H1 (cell line): Measurements from ENCODE around the gene GDPD1. TPM values are rescaled to one million over a fixed set of nuclear protein-coding genes. Genes with fewer than 3 reads are reported as not detected.

Experiments
- BACH1 ChIP-seq: IDR thresholded peaks from 2 replicates; pipeline ENCODE4 v1.6.1; 2012; ENCODE audit warnings: low read length, improper control_type of control experiment
- CHD2 ChIP-seq: IDR thresholded peaks from 2 replicates; pipeline ENCODE4 v1.6.1; 2012; ENCODE audit warnings: low read length, improper control_type of control experiment
- CHD7 ChIP-seq: fragments of 300-600 bp; sonication (generic); IDR thresholded peaks from 2 replicates; pipeline ENCODE4 v1.7.1; 2012; ENCODE audit warnings: low read length, moderate library complexity, mild to moderate bottlenecking, inconsistent platforms; ENCODE audit not compliant: insufficient replicate concordance
- JUN ChIP-seq: IDR thresholded peaks from 2 replicates; pipeline ENCODE4 v1.6.1; 2011; ENCODE audit warnings: low read depth, mild to moderate bottlenecking, improper control_type of control experiment, low read length
- SP2 ChIP-seq: IDR thresholded peaks from 2 replicates; pipeline ENCODE4 v1.6.1; 2012; ENCODE audit warnings: mild to moderate bottlenecking, low read length, inconsistent platforms
- TAF7 ChIP-seq: optimal IDR thresholded peaks from 2 replicates; pipeline ENCODE3; 2011; ENCODE audit warnings: low read depth, mild to moderate bottlenecking, inconsistent platforms, low read length, moderate library complexity, borderline replicate concordance
- polyA plus RNA-seq, 7 experiments: library from polyadenylated mRNA; depleted of rRNA in 3 of 7; stranded (reverse) in 5 of 7; unstranded in 2 of 7; fragments of >200 nt in 5 of 7; fragments of 200-250 nt in 2 of 7; gene quantifications; 1 replicate in 5 of 7; 2 replicates in 1 of 7; 4 replicates in 1 of 7; pipeline versions ENCODE4 v1.2.1 to v1.2.3, GENCODE V29; 2011 to 2013; ENCODE audit warnings: missing spikeins in 2 of 7, mixed read lengths in 2 of 7
- total RNA-seq: library from RNA; stranded (reverse); fragmentation: NEBNext Ultra II Directional; extraction: Animal tissue kit (Norgen Biotek cat#: 25700); gene quantifications from 2 replicates; pipeline ENCODE4 v1.2.1, GENCODE V29; 2021
- TF ChIP-seq, protein P1 (sequence below), 3 experiments: IDR thresholded peaks; 1 replicate in 2 of 3; 2 replicates in 1 of 3; pipeline versions ENCODE4 v1.5.1 to v1.6.1; 2011; ENCODE audit warnings: low read length in 3 of 3, mild to moderate bottlenecking in 3 of 3, inconsistent platforms in 2 of 3, low read depth in 1 of 3, moderate library complexity in 1 of 3; ENCODE audit not compliant: insufficient read depth in 1 of 3; ENCODE audit errors: control extremely low read depth in 1 of 3

Gene GDPD1
- total and polyA plus RNA-seq, 2 of the 8 experiments (the other 6 are each of a cell fraction or from before 2014, with no cell fraction given), result 3.2 to 7.7 TPM

DNA sequence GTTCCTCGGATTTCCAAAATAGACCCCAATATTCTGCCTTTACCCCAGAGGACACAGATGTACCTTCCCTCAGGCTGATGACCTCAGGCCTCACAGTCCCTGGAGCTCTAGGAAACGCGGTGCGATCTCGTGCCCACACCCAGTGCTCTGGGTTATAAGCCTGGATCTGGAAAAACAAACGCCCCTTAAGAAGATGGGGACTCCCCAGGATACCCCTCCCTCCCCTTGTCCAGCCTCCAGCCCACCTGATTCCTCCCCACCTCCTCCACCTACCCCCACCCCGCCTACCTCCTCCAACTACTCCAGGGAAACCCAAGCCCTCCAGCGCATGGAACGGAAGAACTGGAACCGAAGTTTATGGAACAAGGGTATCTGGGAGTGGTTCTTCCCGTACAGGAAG, 45.6 kb upstream of the GDPD1 start (continued):
- TF ChIP-seq CHD7, result no peak
- TF ChIP-seq, protein P1, sequence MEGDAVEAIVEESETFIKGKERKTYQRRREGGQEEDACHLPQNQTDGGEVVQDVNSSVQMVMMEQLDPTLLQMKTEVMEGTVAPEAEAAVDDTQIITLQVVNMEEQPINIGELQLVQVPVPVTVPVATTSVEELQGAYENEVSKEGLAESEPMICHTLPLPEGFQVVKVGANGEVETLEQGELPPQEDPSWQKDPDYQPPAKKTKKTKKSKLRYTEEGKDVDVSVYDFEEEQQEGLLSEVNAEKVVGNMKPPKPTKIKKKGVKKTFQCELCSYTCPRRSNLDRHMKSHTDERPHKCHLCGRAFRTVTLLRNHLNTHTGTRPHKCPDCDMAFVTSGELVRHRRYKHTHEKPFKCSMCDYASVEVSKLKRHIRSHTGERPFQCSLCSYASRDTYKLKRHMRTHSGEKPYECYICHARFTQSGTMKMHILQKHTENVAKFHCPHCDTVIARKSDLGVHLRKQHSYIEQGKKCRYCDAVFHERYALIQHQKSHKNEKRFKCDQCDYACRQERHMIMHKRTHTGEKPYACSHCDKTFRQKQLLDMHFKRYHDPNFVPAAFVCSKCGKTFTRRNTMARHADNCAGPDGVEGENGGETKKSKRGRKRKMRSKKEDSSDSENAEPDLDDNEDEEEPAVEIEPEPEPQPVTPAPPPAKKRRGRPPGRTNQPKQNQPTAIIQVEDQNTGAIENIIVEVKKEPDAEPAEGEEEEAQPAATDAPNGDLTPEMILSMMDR (IDR thresholded peaks at IDR 0.05; ENCODE audit: control extremely low read depth in 1 of 3, insufficient read depth in 1 of 3, low read depth in 1 of 3, low read length in 3 of 3), result no peak
- no peak for TF ChIP-seq TAF7
- no peak for TF ChIP-seq SP2
- TF ChIP-seq CHD2, result no peak
- TF ChIP-seq BACH1, result no peak
- TF ChIP-seq JUN, result no peak
- TF ChIP-seq, all 59 proteins: peak for 0
